GM21576 (cell line): ENCODE data around the gene C6orf132.

Experiments
- ATAC-seq: cut with Tn5 transposase; IDR thresholded peaks from one replicate; pipeline ENCODE4 v1.9.1; 2021; ENCODE audit warnings: mild to moderate bottlenecking, moderate library complexity; ENCODE audit not compliant: unreplicated experiment

C6orf132 gene

DNA sequence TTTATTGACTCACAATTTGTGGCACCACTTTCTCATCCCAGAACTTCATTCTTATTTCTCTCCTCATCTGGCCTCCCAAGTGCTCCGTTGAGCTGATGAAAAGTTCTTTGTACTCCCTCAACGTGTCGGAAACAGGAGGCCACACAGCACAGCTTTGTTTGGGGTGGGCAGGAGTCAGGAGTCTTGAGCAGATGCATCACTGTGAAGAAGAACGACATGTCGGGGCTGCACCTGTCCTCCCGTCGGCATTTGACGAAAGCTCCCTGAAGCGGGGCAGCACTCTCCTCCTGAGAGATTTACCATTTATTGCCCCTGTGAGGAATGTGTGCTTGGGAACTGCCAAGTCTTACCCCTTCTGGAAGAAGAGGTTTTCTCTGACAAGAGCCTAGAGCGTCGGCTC is 64.0 kb downstream of the C6orf132 start:
- ATAC-seq = no peak

DNA sequence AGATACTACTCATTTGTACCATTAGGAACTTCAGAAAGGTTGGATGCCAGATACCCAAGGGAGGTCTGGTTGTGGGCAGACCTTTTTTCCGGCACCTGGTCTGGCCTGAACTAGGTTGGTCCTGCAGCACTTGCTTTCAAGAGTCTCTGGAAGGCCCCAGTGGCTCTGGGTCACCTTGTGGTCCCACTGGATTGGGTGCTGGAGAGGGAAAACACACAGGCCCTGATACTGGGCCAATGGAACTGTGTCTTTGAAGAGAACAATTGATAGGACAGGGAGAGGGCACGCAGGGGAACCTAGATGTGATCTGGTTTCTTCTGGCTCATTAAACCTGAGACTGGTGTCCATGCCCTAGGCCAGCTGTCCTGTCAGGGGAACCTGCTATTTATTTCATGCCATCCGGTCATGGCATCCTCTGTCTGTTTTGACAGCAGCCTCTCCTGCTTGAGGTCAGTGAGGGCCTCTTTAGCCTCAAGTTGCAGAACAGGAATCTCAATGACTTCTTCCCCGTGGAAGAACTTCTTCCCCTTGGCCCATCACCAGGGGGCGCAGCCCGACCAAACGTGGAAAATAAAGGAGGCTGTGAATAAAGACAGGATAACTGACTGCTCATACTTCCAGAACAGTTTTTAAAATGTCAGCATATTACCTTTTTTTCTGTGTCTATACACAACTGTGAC is 67.1 kb downstream of the C6orf132 start:
- ATAC-seq = no peak

DNA sequence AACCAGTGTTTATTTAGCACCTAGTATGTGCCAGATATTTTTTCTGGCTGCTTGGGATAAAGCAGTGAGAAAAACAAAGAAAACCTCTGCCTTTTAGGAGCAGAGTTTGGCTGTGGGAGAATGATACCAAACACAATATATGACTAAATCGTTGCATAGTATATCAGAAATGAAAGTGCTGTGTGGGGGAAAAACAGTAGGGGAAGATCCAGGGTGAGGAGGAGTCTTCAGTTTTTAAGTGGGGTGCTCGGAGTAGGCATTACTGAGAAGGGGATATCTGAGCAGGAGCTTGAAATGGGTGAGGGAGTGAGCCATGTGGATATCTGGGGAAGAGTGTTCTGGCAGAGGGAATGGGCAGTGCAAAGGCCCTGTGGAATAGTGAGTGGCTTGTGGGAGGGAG is 69.1 kb downstream of the C6orf132 start:
- ATAC-seq = no peak

DNA sequence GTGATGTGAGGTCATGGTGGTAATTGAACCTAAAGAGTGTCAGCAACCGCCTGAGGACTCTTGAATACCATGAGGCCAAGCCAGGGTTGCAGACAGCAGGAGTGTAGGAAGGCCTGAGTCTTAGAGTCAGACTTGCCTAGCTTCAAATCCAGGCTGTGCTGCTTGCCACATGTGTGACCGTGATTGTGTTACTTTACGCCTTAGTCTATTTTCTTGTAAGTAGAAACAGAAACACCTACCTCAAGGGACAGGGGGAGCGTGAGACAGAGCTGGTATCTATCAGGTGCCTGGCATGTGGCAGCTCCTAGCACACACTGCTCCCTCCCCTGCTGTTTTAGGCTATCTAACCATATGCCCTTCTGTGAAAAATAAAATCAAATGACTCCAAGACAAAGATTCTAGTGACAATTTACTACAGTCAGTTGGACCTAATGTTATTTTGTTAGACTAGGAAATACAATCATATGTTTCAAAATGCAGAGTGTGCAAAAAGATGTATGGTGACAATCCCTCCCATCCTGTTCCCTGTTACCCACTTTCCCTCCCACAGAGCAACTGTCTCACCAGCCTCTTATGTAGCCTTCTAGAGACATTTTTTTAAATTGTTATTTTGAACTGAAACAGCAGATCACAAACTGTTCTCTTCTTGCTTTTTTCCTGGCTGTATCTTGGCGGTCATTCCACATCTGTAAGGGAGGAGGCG is 70.4 kb downstream of the C6orf132 start:
- ATAC-seq = no peak

DNA sequence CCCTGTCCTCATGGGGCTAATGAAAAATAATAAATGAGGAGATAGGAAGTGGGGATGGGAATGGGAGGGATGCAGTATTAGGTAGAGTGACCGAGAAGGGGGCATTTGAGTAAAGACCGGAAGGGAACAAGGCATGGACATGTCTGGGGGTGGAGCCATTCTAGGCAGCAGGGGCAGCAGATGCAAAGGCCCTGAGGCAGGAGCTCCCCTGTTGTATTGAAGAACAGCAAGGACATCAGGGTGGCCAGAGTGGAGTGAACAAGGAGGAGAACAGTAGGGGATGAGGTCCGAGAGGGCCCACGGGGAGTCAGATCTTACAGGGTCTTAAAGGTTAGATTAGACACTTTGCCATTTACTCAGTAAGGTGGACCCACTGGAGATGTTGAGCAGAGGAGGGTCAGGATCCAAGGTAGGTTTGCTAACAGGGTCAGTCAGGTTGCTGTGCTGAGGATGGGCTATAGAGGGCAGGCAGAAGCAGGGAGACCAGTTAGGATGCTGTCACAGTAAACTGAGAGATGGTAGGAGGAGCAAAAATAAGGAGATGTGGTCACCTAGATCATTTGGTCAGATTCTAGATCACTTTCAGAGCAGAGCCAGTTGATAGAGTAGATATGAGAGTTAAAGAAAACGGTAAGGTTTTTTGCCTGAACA is 73.4 kb downstream of the C6orf132 start:
- ATAC-seq = no peak

DNA sequence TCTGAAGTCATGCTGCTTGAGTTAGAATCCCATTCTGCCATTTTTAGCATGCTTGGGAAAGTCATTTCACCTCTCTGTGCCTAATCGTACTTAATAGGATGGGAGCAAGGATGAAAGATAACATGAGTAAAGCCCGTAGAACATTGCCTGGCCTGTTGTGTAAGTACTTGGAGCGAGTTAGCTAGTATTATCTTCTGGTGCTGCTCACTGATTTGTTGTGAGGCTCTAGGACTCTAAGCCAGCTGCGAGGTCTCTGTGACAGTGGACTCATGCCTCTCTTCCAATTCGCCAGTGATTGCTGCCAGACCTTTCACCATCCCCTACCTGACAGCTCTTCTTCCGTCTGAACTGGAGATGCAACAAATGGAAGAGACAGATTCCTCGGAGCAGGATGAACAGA is 74.2 kb downstream of the C6orf132 start:
- no peak for ATAC-seq

DNA sequence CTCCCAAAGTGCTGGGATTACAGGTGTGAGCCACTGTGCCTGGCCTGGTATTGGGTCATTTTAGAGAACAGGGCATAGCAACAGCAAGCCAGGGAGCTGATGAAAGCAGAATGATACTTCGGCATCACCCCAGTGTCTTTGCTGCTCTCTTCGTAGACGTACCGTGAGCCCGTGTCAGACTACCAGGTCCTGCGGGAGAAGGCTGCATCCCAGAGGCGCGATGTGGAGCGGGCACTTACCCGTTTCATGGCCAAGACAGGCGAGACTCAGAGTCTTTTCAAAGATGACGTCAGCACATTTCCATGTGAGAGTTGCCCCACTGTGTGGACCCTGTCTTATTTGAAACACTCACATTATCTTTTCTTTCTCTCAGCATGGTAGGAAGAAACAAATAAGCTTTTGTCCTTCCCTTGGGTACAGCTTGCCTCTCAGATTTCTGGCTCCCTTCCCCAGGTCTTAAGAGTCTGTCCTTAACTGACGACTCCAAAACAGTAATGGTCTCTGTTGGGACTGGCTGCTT is 76.2 kb downstream of the C6orf132 start:
- no peak for ATAC-seq

DNA sequence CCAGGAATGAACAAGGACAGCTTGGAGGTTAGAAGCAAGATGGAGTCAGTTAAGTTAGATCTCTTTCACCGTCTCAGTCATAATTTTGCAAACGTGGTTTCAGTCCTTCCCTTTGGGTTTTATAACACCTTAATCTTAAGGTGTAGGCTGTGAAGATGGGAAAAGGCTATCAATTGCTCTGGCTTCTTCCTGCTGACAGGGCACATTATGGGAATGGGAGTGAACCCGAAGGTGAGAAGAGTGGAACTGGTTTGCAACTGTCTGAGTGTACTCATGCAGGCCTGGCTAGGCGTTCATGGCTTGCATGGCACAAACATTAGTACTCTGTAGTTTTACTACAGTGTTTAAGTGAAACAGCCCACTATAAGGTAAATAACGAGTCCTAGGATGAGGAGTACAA is 82.7 kb downstream of the C6orf132 start:
- ATAC-seq = no peak

DNA sequence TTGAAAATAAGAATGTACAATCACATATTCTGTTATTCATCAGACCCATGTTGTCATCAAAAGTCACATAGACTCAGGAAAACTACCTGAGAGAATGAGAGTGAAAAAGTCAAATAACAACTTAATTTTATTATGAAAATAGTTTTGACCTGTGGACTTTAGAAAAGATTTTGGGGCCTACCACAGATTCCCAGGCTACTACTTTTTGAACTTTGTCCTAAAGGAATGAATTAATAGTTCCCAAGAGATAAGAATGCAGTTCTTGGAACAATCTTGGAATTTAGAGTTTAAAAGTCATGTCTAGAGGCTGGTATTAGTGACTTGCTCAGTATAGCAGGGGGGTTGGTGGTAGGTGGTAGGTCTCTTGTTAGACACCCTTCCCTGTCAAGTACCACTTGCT is 88.8 kb downstream of the C6orf132 start:
- no peak for ATAC-seq

DNA sequence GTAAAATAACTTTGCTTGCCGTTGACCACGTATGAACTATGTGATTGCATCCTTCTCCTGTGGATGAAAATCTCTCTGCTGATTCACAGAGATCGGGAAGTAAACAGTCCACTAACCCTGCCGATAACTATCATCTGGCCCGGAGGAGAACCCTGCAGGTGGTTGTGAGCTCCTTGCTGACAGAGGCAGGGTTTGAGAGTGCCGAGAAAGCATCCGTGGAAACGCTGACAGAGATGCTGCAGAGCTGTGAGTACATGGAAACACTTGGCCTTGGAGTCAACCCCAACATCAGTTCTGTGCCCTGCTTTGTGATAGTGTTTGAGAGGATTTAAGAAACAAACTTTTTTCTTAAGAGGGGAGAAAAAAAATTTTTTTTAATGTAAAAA is 91.2 kb downstream of the C6orf132 start:
- no peak for ATAC-seq
